ENCODE data around the gene FOXQ1.

DNA sequence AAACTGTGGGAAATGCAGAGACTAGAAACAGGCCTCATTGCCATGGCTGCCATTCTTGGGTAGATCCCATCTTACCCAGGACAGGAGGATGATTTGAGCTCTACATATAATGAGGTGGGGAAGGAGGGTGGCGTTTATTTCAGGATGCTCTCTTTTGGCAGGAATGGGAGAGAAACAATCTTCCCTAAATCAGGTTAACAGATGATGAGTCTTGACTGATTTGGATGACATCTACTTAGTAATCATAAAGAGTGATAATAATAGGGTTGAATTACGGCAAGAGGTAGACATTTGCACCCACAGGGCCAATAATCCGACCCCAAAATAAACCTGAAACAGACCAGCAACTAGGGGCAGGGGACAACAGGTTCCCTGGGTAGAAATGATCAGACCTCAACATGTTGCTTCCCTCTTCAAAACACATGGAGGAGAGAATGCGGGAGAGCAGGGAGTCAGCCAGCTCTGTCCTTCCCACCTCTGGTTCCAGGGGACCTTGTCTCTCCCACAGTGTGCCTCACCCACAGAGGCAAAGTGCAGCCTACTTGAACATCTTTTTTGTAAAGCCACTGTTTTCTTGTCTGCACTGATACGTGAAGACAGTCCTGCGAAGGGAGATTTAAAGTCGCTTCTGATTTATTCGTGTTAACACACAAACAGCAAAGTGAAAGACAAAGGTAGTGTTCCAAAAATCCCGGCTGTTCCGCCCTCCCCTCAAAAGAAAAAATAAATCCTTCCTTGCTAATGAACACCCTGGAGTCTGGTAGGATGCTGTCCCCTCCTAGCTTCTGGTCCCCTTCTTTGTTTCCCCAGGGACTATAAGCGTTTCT, 3.9 kb downstream of the FOXQ1 start:
- TF ChIP-seq, protein P1, sequence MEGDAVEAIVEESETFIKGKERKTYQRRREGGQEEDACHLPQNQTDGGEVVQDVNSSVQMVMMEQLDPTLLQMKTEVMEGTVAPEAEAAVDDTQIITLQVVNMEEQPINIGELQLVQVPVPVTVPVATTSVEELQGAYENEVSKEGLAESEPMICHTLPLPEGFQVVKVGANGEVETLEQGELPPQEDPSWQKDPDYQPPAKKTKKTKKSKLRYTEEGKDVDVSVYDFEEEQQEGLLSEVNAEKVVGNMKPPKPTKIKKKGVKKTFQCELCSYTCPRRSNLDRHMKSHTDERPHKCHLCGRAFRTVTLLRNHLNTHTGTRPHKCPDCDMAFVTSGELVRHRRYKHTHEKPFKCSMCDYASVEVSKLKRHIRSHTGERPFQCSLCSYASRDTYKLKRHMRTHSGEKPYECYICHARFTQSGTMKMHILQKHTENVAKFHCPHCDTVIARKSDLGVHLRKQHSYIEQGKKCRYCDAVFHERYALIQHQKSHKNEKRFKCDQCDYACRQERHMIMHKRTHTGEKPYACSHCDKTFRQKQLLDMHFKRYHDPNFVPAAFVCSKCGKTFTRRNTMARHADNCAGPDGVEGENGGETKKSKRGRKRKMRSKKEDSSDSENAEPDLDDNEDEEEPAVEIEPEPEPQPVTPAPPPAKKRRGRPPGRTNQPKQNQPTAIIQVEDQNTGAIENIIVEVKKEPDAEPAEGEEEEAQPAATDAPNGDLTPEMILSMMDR (IDR thresholded peaks at IDR 0.05) = no peak
- TF ChIP-seq POLR2AphosphoS5 (IDR thresholded peaks at IDR 0.05; ENCODE audit: insufficient read depth in 1 of 2, low read depth in 1 of 2) (no peak), POLR2A (IDR thresholded peaks at IDR 0.05) (no peak)
